RCC 7860 (cell line): ENCODE results near the gene GRID2.

Source experiments
- DNase-seq: peaks from one replicate; pipeline ENCODE4 v3.0.0-alpha.2; 2015; ENCODE audit warnings: low spot score
- FAIRE-seq: peaks from 2 replicates; lab custom pipeline; 2012; peaks lifted over from hg19 to GRCh38; lab: Jason Lieb, UNC

GRID2 gene

DNA sequence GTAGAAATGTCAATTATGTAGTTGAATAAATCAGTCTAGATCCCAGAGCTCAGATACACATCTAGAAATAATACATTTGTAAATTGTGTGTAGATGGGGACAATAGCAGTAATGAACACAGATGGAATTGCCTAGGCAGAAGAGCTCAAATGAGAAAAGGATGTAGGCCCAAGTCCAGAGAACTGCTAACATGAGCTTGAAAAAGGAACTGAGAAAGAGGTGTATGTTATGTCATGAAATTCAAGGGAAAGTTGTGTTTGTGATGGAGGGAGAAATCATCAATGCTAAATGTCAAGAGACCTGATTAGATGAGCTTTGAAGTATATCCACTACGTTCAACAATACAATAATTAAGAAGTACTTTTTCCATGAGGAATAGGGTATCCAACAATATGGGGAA lies 1148.2 kb downstream of the GRID2 start:
- DNase-seq (no peak), FAIRE-seq (no peak)

- no peak for FAIRE-seq
- DNase-seq = no peak
Observed at GRCh38 chr4:93461541-93461940, 1157.8 kb downstream of the GRID2 start.

DNA sequence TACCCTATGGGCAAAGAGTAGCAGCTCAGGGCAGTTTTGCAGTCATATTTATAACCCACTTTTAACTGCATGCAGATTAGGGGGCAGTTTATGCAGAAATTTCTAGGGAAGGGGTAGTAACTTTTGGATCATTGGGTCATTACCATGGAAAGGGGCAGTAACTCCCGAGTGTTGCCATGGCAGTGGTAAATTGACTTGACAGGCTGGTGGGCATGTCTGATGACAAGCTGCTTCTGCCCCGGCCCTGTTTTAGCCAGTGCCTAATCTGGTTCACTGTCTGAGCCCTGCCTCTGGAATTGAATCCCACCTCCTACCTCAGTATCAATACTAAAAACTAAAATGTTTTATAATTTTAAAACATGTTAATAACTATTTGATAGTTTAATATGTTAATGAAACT lies 1162.7 kb downstream of the GRID2 start:
- FAIRE-seq = no peak
- no peak for DNase-seq

DNA sequence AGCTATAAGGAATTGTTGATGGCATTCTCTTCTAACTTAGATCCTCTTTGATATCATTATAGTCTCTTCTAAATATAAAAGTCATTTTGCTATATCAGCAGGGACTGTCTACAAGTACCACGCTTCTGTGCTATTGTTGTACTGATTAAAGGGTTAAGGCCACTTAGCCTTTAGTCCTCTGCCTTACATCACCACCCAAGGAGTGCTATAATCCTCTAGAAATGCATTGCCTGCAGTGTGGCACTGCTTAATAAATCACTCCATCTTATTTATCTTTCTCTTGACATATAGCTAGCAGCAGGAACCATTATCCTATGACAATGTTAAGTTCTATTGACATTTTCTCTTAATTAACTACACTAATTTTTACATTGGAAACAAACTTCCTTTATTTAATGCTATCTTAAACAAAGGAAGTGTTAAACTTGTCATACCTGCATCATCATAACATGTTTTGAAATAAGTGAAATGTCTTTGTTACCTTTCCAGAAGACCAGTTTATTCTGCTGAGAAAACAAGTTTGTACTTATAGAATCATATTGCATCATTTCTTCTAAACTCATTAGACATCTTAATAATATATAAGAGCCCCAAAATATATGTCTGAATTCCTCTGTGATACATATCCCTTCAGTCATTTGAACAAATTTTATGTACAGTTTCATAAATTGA lies 1163.9 kb downstream of the GRID2 start:
- no peak for DNase-seq
- FAIRE-seq = no peak

DNA sequence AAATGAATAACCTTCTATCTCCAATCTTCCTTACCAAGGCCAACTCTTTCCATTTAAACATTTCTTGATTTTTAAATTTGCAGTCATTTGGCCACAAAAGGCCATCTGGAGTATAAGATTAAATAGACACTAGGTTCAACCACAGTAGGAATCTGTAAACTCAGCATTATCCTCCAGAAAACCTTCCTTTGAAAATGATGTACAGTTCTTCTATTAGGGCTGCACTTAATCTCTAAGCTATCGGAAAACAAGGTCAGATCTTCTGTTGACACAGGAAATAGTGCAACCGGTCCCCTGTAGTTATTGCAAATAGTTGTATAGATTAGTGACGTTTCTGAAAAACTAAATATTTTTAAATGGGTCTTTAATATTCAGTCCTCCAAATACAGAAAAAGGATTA lies 1165.8 kb downstream of the GRID2 start:
- no peak for DNase-seq
- FAIRE-seq = no peak

DNA sequence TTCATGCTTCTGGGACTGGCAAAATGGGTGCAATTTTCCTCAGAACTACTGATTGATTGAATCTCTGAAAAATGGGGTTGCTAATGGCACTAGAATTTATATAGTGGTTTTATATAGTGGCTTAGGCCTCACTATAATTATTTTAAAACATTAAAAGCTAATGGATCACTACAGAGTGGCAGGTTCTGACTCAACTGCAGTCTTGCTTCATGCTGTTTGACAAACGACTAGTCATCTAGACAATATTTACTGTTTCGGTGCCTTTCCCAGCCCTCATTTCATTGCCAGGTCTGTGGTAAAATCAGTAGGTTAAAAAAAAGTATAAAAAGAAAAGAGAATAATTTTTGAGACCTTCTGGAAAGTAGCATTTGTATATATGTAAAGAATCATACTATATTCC lies 1172.0 kb downstream of the GRID2 start:
- no peak for DNase-seq
- no peak for FAIRE-seq

GRCh38 chr4:93478805-93479204 lies 1175.0 kb downstream of the GRID2 start:
- DNase-seq (no peak), FAIRE-seq (no peak)

DNA sequence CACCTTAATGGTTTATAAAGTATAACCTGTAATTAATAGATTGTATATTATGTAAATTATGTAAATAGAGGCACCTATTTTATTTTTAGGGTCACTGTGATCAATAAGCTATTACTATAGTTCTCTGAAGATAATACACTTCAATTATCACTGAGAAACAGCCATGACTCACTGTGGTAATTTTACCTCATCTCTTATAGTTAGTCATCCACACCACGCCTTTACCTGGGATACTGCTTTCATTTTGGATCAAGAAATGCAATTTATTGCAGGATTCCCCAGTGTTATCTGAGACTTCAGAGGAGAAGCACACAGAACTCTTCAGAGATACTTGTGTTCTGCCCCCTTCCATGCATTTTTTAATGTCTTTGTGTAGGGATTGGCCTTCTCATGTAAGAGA lies 1176.7 kb downstream of the GRID2 start:
- DNase-seq = no peak
- FAIRE-seq = no peak

DNA sequence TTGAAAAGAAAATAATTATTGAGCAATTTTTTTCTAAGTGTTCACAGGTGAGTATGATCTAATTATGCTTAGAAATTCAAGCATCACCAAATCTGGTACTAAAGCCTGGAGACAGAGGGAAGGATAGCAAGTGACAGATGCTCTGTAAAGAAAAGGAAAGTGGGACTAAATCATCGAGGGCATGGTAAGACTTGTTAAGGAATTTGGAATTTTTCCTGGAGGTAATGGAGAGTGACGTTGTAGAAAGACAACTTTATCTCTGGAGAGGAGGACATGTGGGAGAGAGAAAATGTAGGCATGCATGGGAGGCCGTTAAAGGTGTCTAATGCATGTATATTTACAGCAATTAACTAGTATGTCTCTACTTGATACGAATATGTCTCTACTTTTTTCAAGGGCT lies 1191.6 kb downstream of the GRID2 start:
- DNase-seq = no peak
- no peak for FAIRE-seq

DNA sequence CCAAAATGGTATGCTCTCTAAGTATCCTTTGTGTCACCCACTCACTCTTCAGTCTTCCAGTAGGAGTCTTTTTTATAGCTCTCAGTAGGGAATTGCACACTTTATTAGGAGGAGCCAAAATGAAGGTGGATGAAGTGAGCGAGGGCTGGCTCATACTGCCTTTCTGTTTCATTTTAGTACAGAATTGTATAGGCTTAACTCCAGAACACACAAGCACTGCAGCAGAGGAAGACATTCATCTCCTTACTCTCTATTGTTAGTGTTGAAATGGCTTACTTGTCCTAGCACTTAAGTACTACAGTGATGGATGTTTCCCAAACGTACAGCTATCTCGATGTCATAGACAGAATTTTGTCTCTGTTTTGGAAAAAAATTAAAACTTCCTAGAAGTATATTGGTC lies 1197.5 kb downstream of the GRID2 start:
- DNase-seq (no peak), FAIRE-seq (no peak)

GRCh38 chr4:93501946-93502345 lies 1198.2 kb downstream of the GRID2 start:
- FAIRE-seq (no peak), DNase-seq (no peak)

DNA sequence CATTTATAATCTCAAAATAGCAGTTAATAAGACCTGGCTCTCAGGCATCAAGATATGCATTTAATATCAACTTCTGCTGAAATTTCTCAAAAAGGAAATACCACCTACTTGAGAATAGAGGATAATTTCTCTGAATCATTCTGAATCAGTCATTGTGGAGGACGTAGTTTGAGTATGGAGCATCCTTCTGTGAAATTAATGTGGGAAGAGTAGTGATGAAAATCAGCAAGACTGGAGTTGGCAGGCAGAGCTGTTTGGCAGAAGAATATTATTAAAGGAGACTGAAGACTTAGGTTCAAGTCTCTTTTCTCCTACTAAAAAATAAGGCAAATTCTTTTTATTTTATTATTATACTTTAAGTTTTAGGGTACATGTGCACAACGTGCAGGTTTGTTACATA lies 1199.2 kb downstream of the GRID2 start:
- no peak for FAIRE-seq

DNA sequence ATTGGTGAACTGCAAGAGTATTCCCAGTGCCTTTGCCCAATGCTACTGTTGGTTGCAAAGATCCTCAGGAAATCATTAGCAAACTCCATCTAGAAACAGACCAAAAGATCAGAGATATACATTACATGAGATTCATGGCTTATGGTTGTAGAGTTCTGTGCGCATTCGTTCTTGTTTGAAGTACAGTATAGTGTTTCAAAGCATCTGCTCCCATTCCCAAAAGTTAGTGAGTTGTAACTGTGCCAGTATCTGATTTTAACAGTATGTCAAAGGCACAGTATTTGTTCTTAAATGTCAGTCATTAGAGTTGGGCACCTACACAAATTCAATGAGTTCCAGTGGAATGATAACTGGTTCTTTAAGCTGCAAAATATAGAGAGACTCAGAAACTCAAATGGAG lies 1210.1 kb downstream of the GRID2 start:
- no peak for FAIRE-seq
- DNase-seq = no peak

More for the DNA sequence above, 1199.2 kb downstream of the GRID2 start:
- DNase-seq = no peak

DNA sequence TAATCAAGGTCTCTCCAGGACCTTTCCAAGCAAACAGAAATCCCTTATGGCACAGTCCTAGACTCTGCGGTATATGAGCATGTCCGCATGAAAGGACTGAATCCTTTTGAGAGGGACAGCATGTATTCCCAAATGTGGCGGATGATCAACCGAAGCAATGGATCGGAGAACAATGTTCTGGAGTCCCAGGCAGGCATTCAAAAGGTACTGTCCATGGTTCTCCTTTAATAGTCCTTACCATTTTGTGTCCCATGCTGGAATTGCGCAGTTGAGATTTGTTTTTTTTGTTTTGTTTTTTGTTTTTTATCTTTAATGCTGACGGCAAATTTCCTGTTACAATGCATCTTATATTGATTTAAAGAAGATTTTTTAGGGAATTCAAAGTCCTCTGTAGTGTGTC lies 1211.4 kb downstream of the GRID2 start:
- DNase-seq (no peak), FAIRE-seq (no peak)

- no peak for FAIRE-seq
Observed at GRCh38 chr4:93529692-93530372, 1226.1 kb downstream of the GRID2 start.

DNA sequence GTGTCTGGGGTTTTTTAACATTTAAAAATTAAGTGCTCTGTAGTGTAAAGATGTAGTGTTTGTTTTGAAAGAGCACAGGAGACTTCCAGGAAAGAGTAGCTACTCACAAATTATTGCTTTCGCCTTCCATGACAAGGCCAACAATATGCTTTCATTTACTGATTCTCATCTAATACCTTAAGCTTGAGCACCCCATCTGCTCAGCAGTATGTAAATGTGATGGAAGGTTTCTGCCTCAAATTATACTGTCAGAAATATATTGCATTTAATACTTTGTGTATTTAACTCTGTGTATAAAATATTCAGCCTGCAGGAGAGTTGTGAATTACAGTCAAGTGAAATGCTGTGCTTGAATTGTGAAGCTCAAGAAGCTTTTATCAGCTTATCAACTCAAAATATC lies 1228.5 kb downstream of the GRID2 start:
- DNase-seq (no peak), FAIRE-seq (no peak)

More at GRCh38 chr4:93529692-93530372, 1226.1 kb downstream of the GRID2 start:
- no peak for DNase-seq

DNA sequence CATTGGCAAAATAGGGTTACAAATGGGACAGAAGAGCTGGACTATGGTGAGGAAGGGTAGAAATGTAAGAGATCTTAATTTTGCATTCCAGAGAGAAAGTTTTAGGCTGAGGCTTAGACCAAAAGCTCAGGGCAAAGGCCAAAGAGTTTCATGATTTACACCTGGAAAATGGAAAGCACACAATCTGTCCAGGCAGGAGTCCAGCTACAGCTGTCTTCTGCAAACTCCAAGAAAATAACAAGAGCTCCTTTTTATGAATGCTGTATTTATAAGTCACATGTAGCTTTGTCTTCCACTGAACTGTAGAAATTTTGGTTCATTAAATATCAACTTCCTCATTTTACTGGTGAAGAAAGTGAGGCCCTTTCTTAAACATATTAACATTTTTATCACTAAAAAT lies 1236.8 kb downstream of the GRID2 start:
- DNase-seq (no peak), FAIRE-seq (no peak)

- DNase-seq (no peak), FAIRE-seq (no peak)
Observed at GRCh38 chr4:93561842-93562241, 1258.1 kb downstream of the GRID2 start.

DNA sequence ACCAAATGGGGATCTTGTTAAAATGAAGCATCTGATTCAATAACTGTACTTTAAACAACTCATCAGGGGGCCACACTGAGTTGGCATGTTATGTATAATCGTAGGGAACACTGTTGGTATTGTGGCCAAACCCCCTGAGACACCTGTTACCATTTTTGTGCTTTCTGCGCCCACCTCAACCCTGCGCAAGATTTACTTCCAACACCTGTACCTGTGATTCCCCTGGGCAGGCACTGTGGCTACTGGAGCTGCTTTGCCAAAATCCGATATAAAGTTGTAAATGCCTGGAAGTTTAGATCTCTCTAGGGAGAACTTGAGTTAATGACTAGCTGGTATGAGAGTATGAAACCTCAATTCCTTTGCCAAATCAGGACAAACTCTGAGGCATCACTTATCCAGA lies 1265.0 kb downstream of the GRID2 start:
- no peak for FAIRE-seq
- DNase-seq = no peak

- DNase-seq = no peak
- no peak for FAIRE-seq
Observed at GRCh38 chr4:93573285-93573684, 1269.5 kb downstream of the GRID2 start.

- DNase-seq (no peak), FAIRE-seq (no peak)
Observed at GRCh38 chr4:93578942-93579341, 1275.2 kb downstream of the GRID2 start.

DNA sequence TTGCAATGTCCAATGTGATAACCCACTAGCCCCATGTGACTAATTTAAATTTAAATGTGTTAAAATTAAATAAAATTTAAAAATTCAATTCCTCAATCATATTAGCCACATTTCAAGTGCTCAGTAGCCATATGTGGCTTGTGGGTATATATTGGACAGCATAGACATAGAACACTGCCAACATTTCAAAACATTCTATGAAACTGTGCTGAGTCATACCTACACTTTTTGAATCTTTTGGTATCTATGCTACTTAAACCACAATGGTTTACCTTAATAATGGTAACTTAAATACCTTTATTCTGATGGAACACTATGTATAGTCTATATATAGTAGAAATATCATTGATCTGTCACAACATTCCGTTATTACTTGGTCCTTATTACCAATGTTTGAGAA lies 1301.4 kb downstream of the GRID2 start:
- FAIRE-seq (no peak), DNase-seq (no peak)

DNA sequence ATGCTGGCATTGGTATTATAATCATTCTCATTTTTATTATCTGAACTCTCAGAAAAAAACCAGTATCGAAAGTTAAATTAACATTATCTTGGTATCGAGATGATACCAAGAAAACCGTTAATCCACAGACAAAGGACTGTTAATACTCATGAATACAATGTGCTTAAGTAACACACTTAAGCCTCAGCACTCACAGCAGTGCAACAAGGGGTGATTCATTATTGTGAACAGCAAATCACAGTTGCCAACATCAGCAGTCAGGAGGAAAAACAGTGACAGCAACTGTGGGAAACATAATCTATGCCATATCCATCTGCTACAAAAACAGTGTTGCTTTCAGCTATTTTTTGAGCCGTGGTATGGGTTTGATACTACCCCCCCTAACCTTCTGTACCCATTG lies 1313.8 kb downstream of the GRID2 start:
- DNase-seq = no peak

More for the DNA sequence above, 1313.8 kb downstream of the GRID2 start:
- FAIRE-seq = no peak
